Activated naive CD4-positive, alpha-beta T cell treated with anti-CD3 and anti-CD28 coated beads, Interleukin-2, amount 10 ng/mL, durations not matched to agents 7 days and 5 days (primary cell): ENCODE results near the gene EXOC4.
"Not testable (repeated sequence)": the region's sequence is repeated elsewhere in the genome, so short reads cannot be mapped to it uniquely, and the experiment has no call there.

Experiments used
- CTCF ChIA-PET: fragments of 350-600 bp; sonication (Branson Sonifier 250); formaldehyde crosslinking; loops from one replicate; lab custom pipeline; 2021; ENCODE audit warnings: antibody characterized with exemption; lab: Charles Lee
- DNase-seq: peaks from one replicate; pipeline ENCODE4 v3.0.0-alpha.2; 2020
- H3K27ac Mint-ChIP-seq: one replicate; pipeline ENCODE4 v1.8.0; 2021; ENCODE audit warnings: mild to moderate bottlenecking, moderate library complexity, mixed read lengths
- H3K27me3 Mint-ChIP-seq: one replicate; pipeline ENCODE4 v1.8.0; 2021; ENCODE audit warnings: mild to moderate bottlenecking, mixed read lengths
- H3K36me3 Mint-ChIP-seq: one replicate; pipeline ENCODE4 v1.8.0; 2021; ENCODE audit warnings: mixed read lengths
- H3K4me1 Mint-ChIP-seq: one replicate; pipeline ENCODE4 v1.8.0; 2021; ENCODE audit warnings: mixed read lengths
- H3K4me3 Mint-ChIP-seq: one replicate; pipeline ENCODE4 v1.8.0; 2021; ENCODE audit warnings: mild to moderate bottlenecking, moderate library complexity, mixed read lengths
- H3K9me3 Mint-ChIP-seq: one replicate; pipeline ENCODE4 v1.8.0; 2021; ENCODE audit warnings: mixed read lengths

The EXOC4 gene

DNA sequence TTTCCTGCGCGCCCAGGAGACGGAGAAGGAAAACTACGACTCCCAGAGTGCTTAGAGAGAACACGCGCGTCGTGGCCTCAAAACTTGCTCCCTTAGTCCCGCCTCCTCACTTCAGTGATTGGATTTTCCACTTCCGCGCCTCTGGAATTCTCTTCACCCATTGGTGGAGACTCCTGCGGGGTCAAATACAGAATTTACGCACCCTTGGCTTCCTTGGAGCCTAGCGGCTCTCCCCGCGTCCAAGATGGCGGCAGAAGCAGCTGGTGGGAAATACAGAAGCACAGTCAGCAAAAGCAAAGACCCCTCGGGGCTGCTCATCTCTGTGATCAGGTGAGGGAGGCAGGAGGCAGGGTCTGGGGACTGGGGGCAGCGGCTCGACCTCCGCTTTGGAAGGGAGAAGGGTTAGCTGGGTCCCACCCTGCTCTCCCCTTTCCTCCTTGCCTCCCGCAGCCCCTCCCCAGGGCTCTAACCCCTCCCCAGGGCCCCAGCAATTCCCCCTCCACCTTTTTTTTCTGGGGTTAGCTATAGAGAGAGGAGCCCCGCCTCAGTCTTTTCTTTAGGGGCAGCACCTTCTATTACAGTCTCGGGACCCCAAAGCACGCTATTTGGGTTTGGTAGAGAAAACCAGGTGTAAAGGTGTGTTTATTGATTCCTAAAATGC, at the start of gene EXOC4:
Gene EXOC4 (plus strand): TSS at position 221 of the 661 bp plus-strand sequence.
- Mint-ChIP-seq H3K27ac (peak within 1 kb of the TSS; percentile 95), H3K27me3 (no peaks in the 10 kb centered on the region), H3K4me1 (peaks cover 37% of the 10 kb centered on the region), H3K4me3 (peak within 1 kb of the TSS; percentile 95), H3K36me3 (peaks cover 11% of the 10 kb centered on the region), H3K9me3 (no peaks in the 10 kb centered on the region)
- peak; percentile 95 for DNase-seq
- CTCF ChIA-PET: interaction anchor here (1.0 kb wide), 1 partner anchor 23 kb away, joined by 3 read pairs; no protein-coding TSS in a partner anchor

DNA sequence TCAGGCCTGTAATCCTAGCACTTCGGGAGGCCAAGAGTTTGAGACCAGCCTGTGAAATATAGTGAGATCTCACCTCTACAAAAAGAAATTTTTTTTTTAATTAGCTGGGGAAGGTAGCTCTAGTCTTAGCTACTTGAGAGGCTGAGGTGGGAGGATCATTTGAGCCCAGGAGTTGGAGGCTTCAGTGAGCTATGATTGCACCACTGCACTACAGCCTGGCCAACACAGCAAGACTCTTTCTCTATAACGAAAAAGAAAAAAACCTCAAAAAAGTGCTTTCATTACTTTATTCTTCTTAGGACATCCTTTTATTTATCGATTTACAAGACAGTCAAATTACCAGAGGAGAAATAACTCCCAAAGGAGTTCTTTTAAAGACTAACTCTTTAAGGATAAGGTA, 49.4 kb upstream of the EXOC4 start:
- Mint-ChIP-seq H3K4me3 (no peak overlapping the region), H3K36me3 (no peaks in the 10 kb centered on the region), H3K27ac (no peak overlapping the region), H3K9me3 (no peaks in the 10 kb centered on the region), H3K27me3 (peaks cover 13% of the 10 kb centered on the region), H3K4me1 (no peaks in the 10 kb centered on the region)
- CTCF ChIA-PET: no interaction called here
- DNase-seq: no peak

DNA sequence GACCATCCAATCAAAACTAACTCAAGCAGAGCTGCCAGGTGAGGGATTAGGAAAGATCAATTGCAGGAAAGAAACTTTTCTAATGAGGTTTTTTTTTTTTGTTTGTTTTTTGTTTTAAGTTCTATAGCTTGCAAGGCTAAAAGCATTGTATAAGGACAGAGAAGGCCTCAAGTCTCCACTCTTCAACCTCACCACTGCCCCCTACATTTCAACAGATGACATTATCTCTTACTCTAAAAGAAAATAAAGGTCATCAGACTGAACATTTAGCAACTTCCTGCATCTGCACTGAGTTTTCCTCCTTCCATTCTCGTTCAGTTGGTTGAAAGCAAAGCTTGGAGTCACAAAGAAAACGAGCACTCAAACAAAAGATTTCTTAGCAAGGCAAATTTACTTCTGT, 45.2 kb upstream of the EXOC4 start:
- no peak for DNase-seq
- Mint-ChIP-seq H3K27me3 (peaks cover 10% of the 10 kb centered on the region), H3K36me3 (no peaks in the 10 kb centered on the region), H3K4me3 (no peak overlapping the region), H3K9me3 (no peaks in the 10 kb centered on the region), H3K4me1 (no peaks in the 10 kb centered on the region), H3K27ac (no peak overlapping the region)
- CTCF ChIA-PET: no interaction called here

DNA sequence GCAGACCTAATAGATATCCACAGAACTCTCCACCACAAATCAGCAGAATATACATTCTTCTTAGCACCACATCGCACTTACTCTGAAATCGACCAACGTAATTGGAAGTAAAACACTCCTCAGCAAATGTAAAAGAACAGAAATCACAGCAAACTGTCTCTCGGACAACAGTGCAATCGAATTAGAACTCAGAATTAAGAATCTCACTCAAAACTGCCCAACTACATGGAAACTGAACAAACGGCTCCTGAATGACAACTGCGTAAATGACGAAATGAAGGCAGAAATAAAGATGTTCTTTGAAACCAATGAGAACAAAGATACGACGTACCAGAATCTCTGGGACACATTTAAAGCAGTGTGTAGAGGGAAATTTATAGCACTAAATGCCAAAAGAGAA, 42.1 kb upstream of the EXOC4 start:
- H3K36me3 Mint-ChIP-seq, CTCF ChIA-PET, H3K9me3 Mint-ChIP-seq, H3K4me3 Mint-ChIP-seq, H3K4me1 Mint-ChIP-seq, H3K27ac Mint-ChIP-seq, DNase-seq: not testable (repeated sequence)
- peaks cover 10% of the 10 kb centered on the region for H3K27me3 Mint-ChIP-seq

DNA sequence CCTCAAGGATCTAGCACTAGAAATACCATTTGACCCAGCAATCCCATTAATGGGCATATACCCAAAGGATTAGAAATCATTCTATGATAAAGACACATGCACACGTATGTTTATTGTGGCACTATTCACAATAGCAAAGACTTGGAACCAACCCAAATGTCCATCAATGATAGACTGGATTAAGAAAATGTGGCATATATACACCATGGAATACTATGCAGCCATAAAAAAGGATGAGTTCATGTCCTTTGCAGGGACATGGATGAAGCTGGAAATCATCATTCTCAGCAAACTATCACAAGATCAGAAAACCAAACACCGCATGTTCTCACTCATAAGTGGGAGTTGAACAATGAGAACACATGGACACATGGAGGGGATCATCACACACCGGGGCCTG, 39.1 kb upstream of the EXOC4 start:
- H3K4me1 Mint-ChIP-seq, H3K27me3 Mint-ChIP-seq, CTCF ChIA-PET, H3K27ac Mint-ChIP-seq, DNase-seq, H3K36me3 Mint-ChIP-seq, H3K4me3 Mint-ChIP-seq, H3K9me3 Mint-ChIP-seq: not testable (repeated sequence)

DNA sequence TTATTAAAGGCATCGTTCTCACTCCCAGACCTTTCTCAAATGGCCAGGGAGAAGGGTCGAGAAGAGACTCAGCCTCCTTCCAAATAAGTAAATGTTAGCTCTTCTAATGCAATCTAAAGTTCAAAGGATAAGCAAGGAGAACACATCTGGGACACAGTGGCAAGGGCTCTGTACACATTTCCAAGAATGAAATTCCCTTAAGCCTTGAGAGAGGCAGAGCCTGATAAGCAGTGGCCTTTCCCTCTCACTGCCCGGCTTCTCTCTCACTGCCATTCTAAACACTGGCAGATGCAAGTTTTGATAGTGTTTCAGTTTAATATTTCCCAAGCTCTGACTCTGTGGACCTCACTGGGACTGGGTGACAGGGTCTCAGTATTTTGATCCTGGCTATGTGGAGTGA, 35.1 kb upstream of the EXOC4 start:
- no peaks in the 10 kb centered on the region for H3K9me3 Mint-ChIP-seq
- H3K27me3 Mint-ChIP-seq: peaks cover 7% of the 10 kb centered on the region
- no peak overlapping the region for H3K27ac Mint-ChIP-seq
- no peaks in the 10 kb centered on the region for H3K36me3 Mint-ChIP-seq
- H3K4me3 Mint-ChIP-seq: no peak overlapping the region
- H3K4me1 Mint-ChIP-seq: no peaks in the 10 kb centered on the region
- no peak for DNase-seq
- CTCF ChIA-PET: no interaction called here

DNA sequence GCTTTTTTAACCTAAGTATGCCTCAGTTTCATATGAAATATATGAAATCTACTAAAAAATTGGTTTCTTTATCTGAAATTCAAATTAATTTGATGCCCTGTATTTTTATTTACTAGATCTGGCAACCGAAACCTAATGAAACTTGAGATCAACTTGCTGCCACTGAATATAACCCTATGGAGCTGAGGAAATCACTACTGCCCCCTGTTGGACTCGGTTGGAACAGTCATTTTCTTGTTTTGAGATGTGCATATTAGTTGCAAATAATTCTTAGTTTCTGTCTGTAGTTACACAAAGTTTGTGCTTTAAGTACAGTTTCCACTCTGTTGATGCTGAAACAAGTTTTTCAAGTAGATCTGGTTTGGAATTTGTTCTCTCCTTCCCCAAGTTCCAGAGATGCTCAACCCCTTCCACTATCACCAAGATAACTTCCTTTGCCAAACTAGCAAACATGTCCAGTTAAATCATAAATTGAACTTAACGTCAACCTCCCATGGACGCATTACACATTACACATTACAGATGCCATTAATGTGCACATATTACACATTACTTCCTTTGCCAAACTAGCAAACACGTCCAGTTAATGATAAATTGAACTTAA, 22.2 kb upstream of the EXOC4 start:
- CTCF ChIA-PET: interaction anchor here (0.6 to 0.8 kb wide), 2 partner anchors 22 to 159 kb away, joined by 3 read pairs; partner anchors contain the start of gene EXOC4
- no peaks in the 10 kb centered on the region for H3K9me3 Mint-ChIP-seq
- no peak overlapping the region for H3K27ac Mint-ChIP-seq
- no peaks in the 10 kb centered on the region for H3K4me1 Mint-ChIP-seq
- no peaks in the 10 kb centered on the region for H3K36me3 Mint-ChIP-seq
- H3K4me3 Mint-ChIP-seq: no peak overlapping the region
- no peaks in the 10 kb centered on the region for H3K27me3 Mint-ChIP-seq
- peak; percentile 62 for DNase-seq

DNA sequence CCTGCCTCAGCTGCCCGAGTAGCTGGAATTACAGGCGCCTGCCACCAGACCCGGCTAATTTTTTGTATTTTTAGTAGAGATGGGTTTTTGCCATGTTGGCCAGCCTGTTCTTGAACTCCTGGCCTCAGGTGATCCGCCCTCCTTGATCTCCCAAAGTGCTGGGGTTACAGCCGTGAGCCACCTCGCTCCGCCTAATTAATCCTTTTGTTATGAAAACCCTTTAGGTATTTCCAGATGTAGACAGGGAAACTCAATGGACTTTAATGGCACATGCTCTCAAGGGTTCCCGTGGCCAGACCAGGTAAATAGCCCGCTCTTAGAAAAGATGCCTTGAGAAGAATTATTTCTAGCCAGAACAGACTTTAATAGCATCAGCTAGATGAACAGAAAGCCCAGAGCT, 19.7 kb upstream of the EXOC4 start:
- Mint-ChIP-seq H3K27ac (no peak overlapping the region), H3K36me3 (no peaks in the 10 kb centered on the region), H3K9me3 (no peaks in the 10 kb centered on the region), H3K4me1 (no peaks in the 10 kb centered on the region), H3K27me3 (peaks cover 6% of the 10 kb centered on the region), H3K4me3 (no peak overlapping the region)
- CTCF ChIA-PET: interaction anchor here (0.8 kb wide), 2 partner anchors 380 to 525 kb away, joined by 3 read pairs; no protein-coding TSS in a partner anchor
- DNase-seq: no peak

DNA sequence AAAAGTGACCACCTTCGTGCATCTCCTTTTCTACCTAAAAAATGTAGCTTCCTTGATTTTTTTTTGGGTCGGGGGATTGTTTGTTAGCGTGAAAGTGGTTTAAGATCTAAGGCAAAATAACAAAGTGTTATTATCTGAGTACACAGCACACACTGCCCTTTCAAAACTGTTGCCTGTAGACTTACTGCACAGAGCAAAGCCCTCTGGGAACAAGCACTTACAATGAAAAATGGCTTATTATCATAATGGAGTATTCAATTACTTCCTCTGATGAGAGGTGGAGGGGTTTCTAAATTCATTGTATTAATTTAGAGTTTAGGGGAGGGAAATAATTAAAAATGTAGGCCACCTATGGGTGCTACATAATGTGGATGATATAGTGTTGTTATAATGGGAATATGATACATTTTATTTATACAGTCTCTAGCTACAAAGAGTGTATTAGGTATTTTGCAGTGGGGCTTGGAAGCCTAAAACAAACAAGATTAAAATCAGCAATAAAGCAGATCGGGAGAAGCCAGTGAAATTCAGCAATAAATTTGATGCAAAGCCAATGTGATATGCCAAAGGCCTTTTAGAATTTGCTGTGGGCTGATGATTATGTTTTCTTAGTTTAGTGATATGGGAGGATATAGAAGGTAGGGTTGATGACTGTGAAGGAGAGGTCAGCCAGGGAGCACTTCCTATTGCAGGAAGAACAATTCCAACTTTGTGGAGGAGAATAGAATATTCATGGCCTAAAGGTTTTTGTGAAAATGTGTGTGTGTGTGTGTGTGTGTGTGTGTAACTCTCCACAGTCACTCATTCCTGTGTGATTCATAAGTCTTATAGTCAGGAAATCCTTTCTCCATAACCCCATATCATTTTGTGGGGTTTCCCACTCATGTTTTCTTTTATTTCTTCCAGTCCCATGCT, 17.7 kb upstream of the EXOC4 start:
- Mint-ChIP-seq H3K9me3 (no peaks in the 10 kb centered on the region), H3K27ac (no peak overlapping the region), H3K27me3 (peaks cover 11% of the 10 kb centered on the region), H3K4me1 (no peaks in the 10 kb centered on the region), H3K36me3 (no peaks in the 10 kb centered on the region), H3K4me3 (no peak overlapping the region)
- DNase-seq: no peak
- CTCF ChIA-PET: no interaction called here

DNA sequence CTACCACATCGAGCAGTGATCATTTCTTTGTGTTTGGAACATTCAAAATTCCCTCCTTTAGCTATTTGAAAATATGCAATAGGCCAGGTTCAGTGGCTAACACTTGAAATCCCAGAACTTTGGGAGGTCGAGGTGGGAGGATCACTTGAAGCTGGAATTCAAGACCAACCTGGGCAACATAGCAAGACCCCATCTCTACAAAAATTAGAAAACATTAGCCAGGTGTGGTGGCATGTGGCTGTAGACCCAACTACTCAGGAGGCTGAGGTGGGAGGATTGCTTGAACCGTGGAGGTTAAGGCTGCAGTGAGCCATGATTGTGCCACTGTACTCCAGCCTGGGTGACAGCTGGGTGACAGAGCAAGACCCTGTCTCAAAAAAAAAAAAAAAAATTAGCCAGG, 15.3 kb upstream of the EXOC4 start:
- no peak overlapping the region for H3K4me3 Mint-ChIP-seq
- H3K27ac Mint-ChIP-seq: no peak overlapping the region
- H3K9me3 Mint-ChIP-seq: no peaks in the 10 kb centered on the region
- H3K27me3 Mint-ChIP-seq: peaks cover 26% of the 10 kb centered on the region
- H3K4me1 Mint-ChIP-seq: no peaks in the 10 kb centered on the region
- H3K36me3 Mint-ChIP-seq: no peaks in the 10 kb centered on the region
- no peak for DNase-seq
- CTCF ChIA-PET: no interaction called here

DNA sequence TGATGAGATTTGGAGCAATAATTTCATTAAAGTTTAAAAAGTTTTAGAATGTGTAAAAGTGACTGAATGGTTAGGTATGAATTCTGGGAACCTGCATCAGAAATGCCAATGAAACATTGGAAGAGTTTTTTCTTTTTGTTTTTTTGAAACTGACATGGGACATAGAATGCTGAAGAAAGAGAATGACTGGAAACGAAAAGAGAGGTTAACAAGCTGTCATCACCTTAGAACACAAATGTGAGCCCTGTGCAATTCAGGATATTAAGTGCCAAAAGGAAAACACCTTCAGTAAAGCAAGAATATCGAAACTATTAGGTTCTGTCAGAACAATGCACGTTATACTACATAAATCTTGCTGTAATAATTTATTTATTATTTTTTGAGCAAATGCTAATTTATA, 12.6 kb upstream of the EXOC4 start:
- H3K36me3 Mint-ChIP-seq: no peaks in the 10 kb centered on the region
- no peaks in the 10 kb centered on the region for H3K4me1 Mint-ChIP-seq
- no peak for DNase-seq
- H3K9me3 Mint-ChIP-seq: no peaks in the 10 kb centered on the region
- no peak overlapping the region for H3K4me3 Mint-ChIP-seq
- peaks cover 29% of the 10 kb centered on the region for H3K27me3 Mint-ChIP-seq
- H3K27ac Mint-ChIP-seq: no peak overlapping the region
- CTCF ChIA-PET: no interaction called here

DNA sequence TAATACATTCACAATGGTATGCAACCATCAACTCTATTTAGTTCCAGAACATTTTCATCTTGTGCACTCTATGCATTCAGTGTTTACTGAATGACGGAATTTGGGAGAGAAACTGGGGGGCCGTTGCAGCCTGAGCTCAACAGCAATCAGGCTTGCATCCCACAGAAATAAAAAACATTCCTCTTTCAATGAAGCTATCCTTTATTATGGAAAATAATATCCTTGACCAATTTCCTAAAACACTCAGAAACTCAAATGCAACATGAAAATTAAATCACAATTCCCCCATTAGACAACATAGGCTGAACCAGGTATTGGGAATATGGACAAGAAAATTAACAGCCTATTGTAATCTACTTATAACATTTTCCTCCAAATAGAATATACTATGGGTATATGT, 6.3 kb upstream of the EXOC4 start:
- CTCF ChIA-PET: no interaction called here
- Mint-ChIP-seq H3K27ac (no peak overlapping the region), H3K4me1 (no peaks in the 10 kb centered on the region), H3K36me3 (no peaks in the 10 kb centered on the region), H3K9me3 (no peaks in the 10 kb centered on the region), H3K4me3 (no peak overlapping the region), H3K27me3 (peaks cover 8% of the 10 kb centered on the region)
- no peak for DNase-seq

DNA sequence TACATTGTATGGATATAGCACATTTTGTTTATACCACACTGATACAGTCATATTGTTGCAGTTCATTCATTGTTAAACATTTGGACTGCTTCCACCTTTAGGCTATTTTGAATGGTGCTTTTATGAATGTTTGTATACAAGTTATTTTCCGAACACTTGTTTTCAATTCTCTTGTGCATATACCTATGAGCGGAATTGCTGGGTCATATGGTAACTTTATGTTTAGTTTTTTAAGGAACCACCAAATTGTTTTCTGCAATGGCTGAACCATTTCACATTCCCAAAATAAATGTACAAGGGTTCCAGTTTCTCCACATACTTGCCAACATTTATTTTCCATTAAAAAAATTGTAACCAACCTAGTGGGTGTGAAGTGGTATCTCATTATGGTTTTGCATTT, 4.0 kb upstream of the EXOC4 start:
- Mint-ChIP-seq H3K4me1 (peaks cover 13% of the 10 kb centered on the region), H3K4me3 (no peak overlapping the region), H3K36me3 (peaks cover 2% of the 10 kb centered on the region), H3K9me3 (no peaks in the 10 kb centered on the region), H3K27ac (no peak overlapping the region), H3K27me3 (no peaks in the 10 kb centered on the region)
- DNase-seq: no peak
- CTCF ChIA-PET: no interaction called here

DNA sequence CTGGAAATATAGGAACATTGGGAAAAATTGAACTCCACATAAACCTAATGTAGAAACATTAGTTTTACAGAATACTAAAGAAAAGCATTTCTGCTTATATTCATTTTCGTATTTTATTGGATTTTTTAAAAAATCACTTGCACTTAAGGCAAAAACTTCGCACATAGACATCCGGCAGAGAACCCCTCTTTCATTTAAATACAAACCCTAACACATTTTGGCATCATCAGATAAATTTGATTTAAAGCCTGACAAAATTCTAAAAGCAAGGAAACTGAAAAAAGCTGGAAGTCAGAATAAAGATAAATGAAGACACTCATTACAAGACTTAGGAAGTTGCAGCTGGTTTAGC, 396 bp upstream of the EXOC4 start:
- no peak for DNase-seq
- Mint-ChIP-seq H3K27ac (no peak overlapping the region), H3K9me3 (no peaks in the 10 kb centered on the region), H3K27me3 (no peaks in the 10 kb centered on the region), H3K4me1 (peaks cover 37% of the 10 kb centered on the region), H3K36me3 (peaks cover 11% of the 10 kb centered on the region), H3K4me3 (peak overlapping the region; percentile 95)
- CTCF ChIA-PET: interaction anchor here (1.0 kb wide), 1 partner anchor 22 kb away, joined by 3 read pairs; no protein-coding TSS in a partner anchor
